HG03520 (cell line): Measurements from ENCODE around the gene CRMP1.
"Not testable (repeated sequence)": the region's sequence is repeated elsewhere in the genome, so short reads cannot be mapped to it uniquely, and the experiment has no call there.

Source experiments
- ATAC-seq: cut with Tn5 transposase; IDR thresholded peaks from one replicate; pipeline ENCODE4 v1.9.1; 2021; ENCODE audit warnings: mild to moderate bottlenecking, moderate library complexity; ENCODE audit not compliant: unreplicated experiment

The CRMP1 gene

DNA sequence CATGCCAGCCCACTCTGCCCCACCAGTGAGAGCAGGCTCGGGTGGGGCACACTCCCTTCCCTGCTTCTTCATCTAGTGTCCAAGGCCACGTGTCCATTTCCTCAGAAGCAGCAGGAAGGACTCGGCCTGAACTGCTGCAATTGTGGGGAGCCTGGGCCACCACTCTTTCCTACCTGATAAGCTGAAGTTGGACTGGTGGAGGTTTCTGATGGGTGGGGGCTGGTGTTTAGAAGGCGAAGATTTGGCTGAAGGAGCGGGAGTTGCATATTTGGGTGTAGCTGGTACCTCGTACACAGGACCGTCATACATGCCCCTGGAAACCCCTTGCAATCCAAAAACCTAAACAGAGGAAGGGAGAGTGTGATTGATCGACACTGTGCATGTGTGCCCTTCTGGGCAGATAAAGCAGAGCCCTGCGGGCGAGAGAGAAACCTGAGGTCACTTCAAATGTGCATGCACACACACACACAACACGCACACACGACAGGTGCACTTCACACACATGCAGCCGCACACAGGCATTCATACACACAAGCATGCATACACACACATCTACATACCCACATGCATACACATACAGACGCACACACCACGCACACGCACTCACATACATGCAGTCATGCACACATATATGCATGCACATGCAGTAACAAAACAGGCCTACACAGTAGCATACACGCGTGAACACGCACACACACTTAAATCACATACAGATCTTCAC, 67.4 kb downstream of the CRMP1 start:
- ATAC-seq: no peak

DNA sequence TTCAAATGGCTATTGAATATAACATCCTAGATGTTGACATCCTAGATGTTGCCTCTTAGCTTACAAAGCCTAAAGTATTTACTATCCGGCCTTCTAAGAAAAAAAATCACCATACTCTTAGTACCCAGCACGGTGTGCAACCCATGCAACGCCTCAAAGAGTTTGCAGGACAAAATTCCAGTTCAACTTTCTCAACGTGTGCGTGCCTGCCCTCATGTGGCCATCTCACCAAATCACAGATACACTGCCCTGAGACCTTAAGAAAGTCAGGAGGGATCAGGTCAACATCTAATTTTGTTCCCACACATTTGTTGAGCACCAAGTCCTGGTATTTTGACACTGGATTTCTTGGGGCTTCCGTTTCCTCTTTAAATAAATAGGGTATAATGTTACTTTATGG, 68.3 kb downstream of the CRMP1 start:
- ATAC-seq: no peak

DNA sequence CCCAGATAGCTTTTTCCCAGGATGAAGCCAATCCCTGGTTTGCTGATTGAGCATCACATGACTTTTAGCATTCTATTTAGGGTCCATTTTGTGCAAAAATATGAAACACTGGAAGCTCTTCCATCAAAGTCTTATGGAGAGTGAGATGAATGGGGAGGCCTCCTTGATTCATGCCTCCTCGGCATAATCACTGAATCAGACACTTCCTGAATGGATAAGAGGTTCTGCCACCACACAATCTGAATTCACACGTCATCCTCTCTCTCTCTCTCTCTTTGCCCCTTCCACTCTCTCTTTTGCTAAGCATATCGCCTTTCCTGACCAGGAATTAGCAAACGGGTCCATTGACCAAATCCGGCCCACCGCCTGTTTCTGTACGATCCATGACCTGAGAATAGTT, 68.7 kb downstream of the CRMP1 start:
- ATAC-seq: no peak

- no peak for ATAC-seq
Measured at GRCh38 chr4:5823542-5824211, 69.2 kb downstream of the CRMP1 start.

GRCh38 chr4:5822619-5823018, 70.3 kb downstream of the CRMP1 start:
- ATAC-seq: no peak

DNA sequence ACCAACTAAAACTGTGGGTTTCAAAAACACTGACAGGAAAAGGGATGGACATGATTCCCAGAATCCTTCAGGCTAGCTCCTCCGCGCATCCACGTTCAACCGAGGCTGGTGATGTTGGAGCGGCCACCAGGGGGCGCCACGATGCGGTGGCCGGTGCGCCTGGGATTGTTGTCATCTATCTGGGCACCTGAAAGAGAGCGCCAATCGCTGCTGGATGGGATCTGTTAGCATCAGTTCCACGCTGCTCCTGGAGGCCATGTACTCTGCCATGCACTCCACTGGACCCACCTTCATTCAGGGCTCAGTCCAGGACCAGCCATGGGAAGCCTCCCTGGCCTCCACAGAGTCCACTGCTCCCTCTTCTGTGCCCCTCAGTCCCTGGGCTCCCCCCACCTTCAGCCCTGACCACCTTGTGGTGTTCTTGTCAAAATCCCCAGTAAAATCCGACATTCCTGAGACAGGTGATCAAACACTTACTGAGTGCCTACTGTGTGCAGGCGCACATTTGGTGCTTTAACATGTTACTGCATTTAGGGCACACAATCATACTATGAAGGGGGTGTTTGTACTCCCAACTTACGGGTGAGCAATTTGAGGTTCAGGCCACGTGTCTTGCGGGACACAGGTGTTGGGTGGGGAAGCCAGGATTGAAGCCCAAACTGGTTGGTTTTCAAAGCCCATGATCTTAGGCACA, 71.1 kb downstream of the CRMP1 start:
- ATAC-seq: no peak

- ATAC-seq: no peak
Measured at GRCh38 chr4:5816851-5817375, 76.0 kb downstream of the CRMP1 start.

- no peak for ATAC-seq
Measured at GRCh38 chr4:5816101-5816500, 76.8 kb downstream of the CRMP1 start.

GRCh38 chr4:5815641-5816040, 77.2 kb downstream of the CRMP1 start:
- ATAC-seq: no peak

DNA sequence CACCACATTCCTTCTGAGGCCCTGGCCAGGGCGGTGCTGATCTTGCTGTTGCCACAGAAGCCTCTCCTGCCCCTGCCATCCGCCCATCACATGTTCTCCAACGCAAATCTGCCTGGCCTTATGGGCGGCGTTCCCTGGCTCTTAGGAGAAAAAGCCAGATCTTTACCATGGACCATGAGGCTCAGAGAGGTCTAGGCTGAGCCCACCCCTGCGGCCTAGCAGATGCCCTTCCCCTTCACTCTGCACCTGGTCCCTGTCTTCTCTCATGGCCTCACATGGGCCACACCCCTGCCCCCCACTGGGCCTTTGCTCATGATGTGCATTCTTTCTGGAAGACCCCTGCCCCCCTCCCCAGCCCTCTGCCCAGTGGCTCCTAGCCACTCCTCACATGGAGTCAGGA, 78.5 kb downstream of the CRMP1 start:
- ATAC-seq: no peak

DNA sequence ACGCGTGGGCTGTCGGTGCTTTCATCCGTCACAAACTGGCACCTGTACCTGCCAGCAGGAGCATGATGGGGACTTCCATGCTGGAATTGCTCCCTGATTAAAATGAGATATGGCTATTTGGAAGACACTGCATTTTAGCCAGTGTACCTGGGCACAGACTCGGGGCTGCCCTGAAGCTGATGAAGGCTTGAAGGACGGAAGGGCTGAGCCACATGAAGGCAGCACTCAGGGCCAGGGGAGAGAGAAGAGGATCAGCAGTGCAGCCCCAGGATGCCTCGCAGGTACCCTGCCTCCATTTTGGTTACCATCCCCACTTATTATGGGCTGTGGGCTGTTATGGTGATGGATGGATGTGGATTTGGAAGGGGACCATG, 79.0 kb downstream of the CRMP1 start:
- ATAC-seq: no peak

DNA sequence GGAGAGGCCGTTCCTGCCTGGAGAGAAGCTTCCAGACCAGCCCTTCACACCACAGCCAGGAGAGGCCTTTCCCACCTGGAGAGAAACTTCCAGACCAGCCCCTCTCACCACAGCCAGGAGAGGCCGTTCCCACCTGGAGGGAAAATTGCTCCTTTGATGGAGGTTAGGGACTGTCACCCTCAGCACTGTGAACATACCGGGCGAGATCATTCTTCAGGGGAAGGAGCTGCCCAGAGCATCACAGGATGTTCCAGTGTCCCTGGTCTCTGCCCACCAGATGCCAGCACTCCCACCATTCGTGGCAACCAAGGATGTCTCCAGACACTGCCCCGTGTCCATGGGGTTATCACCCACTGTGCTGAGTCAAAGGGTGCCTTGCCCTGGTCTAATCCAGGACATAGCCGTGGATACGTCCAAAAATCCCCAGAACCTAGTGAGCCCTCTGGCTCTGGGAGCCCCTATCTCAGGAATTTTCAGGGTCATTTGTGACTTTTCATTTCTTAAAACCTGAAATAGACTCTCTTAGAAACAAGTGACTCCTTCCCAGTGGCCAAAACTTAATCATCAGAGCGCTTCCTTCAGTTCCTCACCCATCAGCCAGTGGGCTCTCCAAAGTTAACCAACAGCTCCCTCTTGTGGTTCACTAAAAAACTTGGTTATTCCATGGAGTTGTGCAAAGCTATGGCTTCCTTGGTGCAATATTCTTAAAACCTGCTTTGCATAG, 80.2 kb downstream of the CRMP1 start:
- ATAC-seq: no peak

DNA sequence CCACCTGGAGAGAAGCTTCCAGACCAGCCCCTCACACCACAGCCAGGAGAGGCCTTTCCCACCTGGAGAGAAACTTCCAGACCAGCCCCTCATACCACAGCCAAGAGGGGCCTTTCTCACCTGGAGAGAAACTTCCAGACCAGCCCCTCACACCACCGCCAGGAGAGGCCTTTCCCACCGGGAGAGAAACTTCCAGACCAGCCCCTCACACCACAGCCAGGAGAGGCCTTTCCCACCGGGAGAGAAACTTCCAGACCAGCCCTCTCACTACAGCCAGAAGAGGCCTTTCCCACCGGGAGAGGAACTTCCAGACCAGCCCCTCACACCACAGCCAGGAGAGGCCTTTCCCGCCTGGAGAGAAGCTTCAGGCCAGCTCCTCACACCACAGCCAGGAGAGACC, 80.8 kb downstream of the CRMP1 start:
- ATAC-seq: not testable (repeated sequence)

GRCh38 chr4:5810770-5811430, 82.0 kb downstream of the CRMP1 start:
- no peak for ATAC-seq

- ATAC-seq: no peak
Measured at GRCh38 chr4:5810151-5810550, 82.7 kb downstream of the CRMP1 start.

GRCh38 chr4:5809216-5809776, 83.6 kb downstream of the CRMP1 start:
- no peak for ATAC-seq

GRCh38 chr4:5808081-5808741, 84.7 kb downstream of the CRMP1 start:
- no peak for ATAC-seq

- no peak for ATAC-seq
Measured at GRCh38 chr4:5805270-5805669, 87.6 kb downstream of the CRMP1 start.

GRCh38 chr4:5804656-5805055, 88.2 kb downstream of the CRMP1 start:
- ATAC-seq: no peak

DNA sequence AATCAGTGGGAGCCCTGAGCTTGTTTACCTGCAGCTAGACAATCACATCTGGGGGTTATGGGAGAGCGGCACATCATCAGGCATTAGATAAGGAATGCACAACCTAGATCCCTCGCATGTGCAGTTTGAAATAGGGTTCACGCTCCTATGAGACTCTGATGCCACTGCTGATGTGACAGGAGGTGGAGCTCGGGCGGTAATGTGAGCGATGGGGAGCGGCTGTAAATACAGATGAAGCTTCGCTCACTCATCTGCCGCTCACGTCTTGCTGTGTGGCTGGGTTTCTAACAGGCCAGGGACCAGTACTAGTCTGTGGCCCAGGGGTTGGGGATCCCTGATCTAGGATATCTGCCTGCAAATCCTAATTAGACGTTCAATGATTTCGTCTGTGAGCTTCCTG, 90.3 kb downstream of the CRMP1 start:
- no peak for ATAC-seq
